GM13977 (cell line): Measurements from ENCODE around the gene ADGRG2.

Source experiments
- DNase-seq: peaks from one replicate; pipeline ENCODE4 v3.0.0; 2012; ENCODE audit warnings: low spot score
- in situ Hi-C: fragments of 300-500 bp; cut with MboI; formaldehyde crosslinking; loops from one replicate; pipeline ENCODE4 v1.12.0; 2022; ENCODE audit warnings: low sequenced_read_pairs, low pct_unique_long_range_greater_than_20kb, mixed read lengths, inconsistent platforms; ENCODE audit not compliant: unreplicated experiment
- TF ChIP-seq, protein P1 (sequence below): IDR thresholded peaks from 2 replicates; pipeline ENCODE4 v1.5.1; 2012; ENCODE audit warnings: mild to moderate bottlenecking, control low read depth; ENCODE audit not compliant: insufficient read depth; ENCODE audit errors: extremely low read depth, missing control alignments

Gene ADGRG2

DNA sequence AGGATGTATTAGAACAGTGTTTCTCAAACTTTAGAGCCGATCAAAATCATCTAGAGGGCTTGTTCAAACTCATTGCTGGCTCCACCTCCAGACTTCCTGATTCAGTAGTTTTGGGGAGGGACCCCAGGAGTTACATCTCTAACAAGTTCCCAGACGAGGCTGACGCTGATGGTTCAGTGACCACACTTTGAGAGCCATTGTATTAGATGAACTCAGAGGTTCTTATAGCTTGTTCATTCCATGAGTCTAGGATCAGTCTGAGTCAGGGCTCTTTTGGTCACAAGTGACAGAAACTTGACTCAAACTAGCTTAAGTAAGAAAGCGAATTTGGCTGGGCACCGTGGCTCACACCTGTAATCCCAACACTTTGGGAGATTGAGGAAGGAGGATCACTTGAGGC, 11.5 kb upstream of the ADGRG2 start:
- in situ Hi-C loops, result no loop called here
- TF ChIP-seq, protein P1, sequence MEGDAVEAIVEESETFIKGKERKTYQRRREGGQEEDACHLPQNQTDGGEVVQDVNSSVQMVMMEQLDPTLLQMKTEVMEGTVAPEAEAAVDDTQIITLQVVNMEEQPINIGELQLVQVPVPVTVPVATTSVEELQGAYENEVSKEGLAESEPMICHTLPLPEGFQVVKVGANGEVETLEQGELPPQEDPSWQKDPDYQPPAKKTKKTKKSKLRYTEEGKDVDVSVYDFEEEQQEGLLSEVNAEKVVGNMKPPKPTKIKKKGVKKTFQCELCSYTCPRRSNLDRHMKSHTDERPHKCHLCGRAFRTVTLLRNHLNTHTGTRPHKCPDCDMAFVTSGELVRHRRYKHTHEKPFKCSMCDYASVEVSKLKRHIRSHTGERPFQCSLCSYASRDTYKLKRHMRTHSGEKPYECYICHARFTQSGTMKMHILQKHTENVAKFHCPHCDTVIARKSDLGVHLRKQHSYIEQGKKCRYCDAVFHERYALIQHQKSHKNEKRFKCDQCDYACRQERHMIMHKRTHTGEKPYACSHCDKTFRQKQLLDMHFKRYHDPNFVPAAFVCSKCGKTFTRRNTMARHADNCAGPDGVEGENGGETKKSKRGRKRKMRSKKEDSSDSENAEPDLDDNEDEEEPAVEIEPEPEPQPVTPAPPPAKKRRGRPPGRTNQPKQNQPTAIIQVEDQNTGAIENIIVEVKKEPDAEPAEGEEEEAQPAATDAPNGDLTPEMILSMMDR, result no peak
- no peak for DNase-seq

DNA sequence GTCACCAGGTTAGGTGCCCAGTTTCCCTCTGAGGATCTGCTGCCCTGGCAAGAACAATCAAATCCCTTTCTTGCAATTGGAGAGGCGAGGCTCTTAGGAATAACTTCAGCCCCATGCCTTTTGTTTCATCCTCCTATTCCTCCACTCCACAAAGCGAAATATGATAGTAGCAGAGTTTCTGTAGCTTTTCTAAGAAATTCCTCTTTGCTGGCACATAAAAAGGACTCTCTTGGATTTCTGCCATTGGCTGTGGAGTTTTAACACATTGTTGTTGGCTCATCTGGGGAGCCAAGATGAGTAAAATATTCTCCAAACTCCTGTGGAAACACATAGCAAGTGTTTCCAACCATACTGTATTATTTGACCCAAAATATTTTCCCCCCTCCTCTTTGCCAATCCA, 11.0 kb upstream of the ADGRG2 start:
- in situ Hi-C loops, result no loop called here
- DNase-seq, result no peak
- TF ChIP-seq, protein P1, result no peak

DNA sequence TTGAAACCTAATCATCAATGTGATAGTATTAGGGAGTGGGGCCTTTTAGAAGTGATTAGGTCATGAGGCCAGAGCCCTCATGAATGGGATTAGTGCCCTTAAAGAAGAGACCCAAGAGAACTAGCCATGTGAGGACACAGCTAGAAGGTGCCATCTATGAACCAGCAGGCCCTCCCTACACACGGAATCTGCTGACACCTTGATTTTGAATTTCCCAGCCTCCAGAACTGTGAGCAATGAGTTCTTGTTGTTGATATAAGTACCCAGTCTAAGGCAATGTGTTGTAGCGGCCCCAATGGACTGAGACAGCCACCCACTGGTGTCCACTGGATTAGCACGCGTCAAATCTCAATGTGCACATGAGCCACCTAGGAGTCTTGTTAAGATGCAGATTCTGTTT, 8.4 kb upstream of the ADGRG2 start:
- TF ChIP-seq, protein P1, result no peak
- in situ Hi-C loops, result no loop called here
- DNase-seq, result no peak

DNA sequence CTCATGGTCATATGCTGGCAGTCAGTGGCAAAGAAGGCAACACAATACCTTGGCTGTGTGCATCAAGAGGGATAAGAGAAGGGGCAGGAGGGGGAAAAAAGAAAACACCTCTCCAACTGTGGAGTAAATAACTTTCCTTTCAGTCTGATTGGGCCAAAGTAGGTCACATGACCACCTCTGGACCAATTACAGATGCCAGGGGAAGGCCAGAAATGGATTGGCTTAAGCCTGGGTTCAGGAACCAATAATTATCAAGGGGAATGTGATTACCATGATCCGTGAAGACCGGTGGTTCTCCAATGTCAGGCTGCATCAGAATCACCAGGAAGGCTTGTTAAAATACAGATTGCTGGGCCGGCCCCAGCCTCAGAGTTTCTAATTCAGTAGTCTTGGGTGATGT, 7.4 kb upstream of the ADGRG2 start:
- in situ Hi-C loops, result no loop called here
- TF ChIP-seq, protein P1, result no peak

DNA sequence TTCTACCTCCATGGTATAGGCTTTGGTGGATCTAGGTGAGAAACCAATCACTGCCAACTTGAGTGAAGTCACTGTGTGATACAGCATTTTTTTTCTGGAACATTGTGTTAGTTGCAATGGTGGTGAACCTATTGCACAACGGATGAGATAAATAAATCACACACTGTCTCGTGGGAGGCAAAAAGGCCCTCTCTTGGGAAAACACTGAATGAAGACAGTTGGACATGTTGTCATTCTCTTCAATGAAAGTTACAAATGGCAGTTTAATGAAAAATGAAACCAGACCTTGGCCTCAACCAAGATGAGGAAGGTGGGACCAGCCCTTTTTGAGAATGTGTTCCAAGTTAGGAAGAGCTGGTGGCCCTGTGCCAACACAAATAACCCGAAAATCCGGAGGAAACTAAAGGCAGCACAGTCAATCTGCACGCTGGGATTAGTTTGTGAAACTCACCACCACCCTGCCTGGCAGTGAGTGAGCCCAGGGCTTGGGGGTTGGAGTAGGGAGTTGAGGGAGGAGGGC, 5.4 kb upstream of the ADGRG2 start:
- in situ Hi-C loops, result no loop called here
- DNase-seq, result no peak

More for the DNA sequence above, 7.4 kb upstream of the ADGRG2 start:
- no peak for DNase-seq

DNA sequence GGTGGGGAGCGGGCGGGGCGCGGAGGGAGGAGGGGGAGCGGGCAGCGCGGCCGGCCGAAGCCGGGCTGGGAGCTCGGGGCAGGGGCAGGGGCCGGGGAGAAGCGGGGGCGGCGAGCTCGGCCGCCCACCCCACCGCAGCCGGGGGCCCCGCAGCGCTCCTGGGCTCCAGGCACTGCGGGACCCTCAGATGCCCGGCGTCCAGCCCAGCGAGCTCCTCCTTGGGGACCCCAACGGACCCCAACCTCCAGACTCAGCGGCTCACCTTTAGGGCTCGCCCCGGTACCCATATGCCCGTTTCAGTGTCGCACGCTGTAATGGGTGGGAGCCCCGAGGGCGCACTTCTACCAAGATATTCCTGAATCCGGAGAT, 357 bp upstream of the ADGRG2 start:
- TF ChIP-seq, protein P1, result no peak
- in situ Hi-C loops, result no loop called here
- DNase-seq, result no peak

More for the DNA sequence above, 5.4 kb upstream of the ADGRG2 start:
- TF ChIP-seq, protein P1, result no peak

DNA sequence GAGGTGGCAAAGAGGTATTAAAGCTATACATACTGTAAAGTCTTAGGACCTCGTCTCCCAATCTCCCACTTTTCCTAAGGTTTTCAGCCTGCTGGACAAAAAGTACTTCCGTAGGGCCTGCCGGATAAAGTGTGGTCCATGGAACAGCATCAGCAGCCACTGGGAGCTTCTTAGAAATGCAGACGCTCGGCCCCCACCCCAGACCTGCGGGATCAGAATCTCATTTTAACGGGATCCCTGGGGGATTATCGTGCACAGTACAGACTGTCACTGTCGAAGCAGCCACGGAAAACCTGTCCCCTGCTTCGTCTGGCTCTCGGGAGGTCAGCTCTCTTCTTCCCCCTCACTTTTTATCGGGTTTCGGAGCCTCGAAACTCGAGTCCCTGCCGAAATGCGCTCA, 802 bp downstream of the ADGRG2 start:
- DNase-seq, result no peak
- in situ Hi-C loops, result no loop called here
- TF ChIP-seq, protein P1, result no peak
